ENCODE results near the gene GRAMD2B.

GRAMD2B gene

GRCh38 chr5:126484253-126484652, 61.0 kb downstream of the GRAMD2B start:
- no peak for TF ChIP-seq CTCF (conservative IDR thresholded peaks at IDR 0.05; ENCODE audit: low read depth, low read length)
- DNase-seq (ENCODE audit: low read depth) = no peak
- H3K4me3 ChIP-seq (ENCODE audit: low read depth, low read length) = no peak overlapping the region

GRCh38 chr5:126486332-126486731, 63.1 kb downstream of the GRAMD2B start:
- no peak for TF ChIP-seq CTCF (conservative IDR thresholded peaks at IDR 0.05; ENCODE audit: low read depth, low read length)
- DNase-seq (ENCODE audit: low read depth) = no peak

GRCh38 chr5:126487596-126487995, 64.4 kb downstream of the GRAMD2B start:
- no peak overlapping the region for H3K4me3 ChIP-seq (ENCODE audit: low read depth, low read length)
- TF ChIP-seq CTCF (conservative IDR thresholded peaks at IDR 0.05; ENCODE audit: low read depth, low read length) = no peak
- DNase-seq (ENCODE audit: low read depth) = no peak

More at GRCh38 chr5:126486332-126486731, 63.1 kb downstream of the GRAMD2B start:
- H3K4me3 ChIP-seq (ENCODE audit: low read depth, low read length) = no peak overlapping the region

- no peak for TF ChIP-seq CTCF (conservative IDR thresholded peaks at IDR 0.05; ENCODE audit: low read depth, low read length)
- no peak overlapping the region for H3K4me3 ChIP-seq (ENCODE audit: low read depth, low read length)
- DNase-seq (ENCODE audit: low read depth) = no peak
These were observed 65.3 kb downstream of the GRAMD2B start for GRCh38 chr5:126488443-126489065.

- DNase-seq (ENCODE audit: low read depth) = peak; percentile 86
- peak; percentile 54 for TF ChIP-seq CTCF (conservative IDR thresholded peaks at IDR 0.05; ENCODE audit: low read depth, low read length)
- no peak overlapping the region for H3K4me3 ChIP-seq (ENCODE audit: low read depth, low read length)
These were observed 67.1 kb downstream of the GRAMD2B start for GRCh38 chr5:126490167-126490940.

GRCh38 chr5:126492939-126493338, 69.7 kb downstream of the GRAMD2B start:
- TF ChIP-seq CTCF (conservative IDR thresholded peaks at IDR 0.05; ENCODE audit: low read depth, low read length) = peak; percentile 61
- DNase-seq (ENCODE audit: low read depth) = peak; percentile 64
- H3K4me3 ChIP-seq (ENCODE audit: low read depth, low read length) = no peak overlapping the region
